ENCODE data around the gene ECEL1.

DNA sequence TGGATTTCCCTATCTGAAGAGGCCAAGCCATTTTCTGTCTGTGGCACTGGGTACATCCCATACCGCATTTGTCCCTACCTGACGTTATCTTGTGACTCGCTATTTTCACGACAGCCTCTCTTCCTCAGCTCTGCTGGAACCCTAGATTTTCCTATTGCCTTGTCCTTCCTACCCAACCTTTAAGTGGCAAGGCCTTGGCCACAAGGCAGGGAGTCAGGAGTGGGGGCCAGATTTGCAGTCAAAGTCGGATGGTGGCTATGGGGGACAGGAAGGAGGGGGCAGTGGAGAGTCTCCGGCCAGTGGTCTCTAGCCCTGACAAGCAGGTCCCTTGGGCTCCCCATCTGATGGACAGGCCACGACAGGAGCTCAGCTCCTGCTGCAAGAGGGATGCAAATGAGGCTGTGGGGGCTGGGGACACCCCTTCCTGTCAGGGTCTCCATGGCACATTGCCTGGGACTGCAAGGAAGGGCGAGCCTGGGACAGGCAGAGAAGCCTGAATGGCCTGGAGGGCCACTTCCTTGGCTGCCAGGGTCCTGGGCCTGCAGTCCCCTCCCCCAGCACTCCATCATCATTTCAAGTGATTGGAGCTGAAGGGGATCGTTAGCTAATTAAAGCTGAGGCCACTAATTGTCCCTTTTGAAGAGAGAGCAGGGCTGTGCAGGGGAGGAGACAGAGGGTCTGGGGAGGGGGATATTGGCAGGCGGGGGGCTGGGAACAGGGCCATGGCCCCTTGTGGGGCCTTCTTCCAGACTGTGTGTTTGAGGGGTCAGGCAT lies 6.3 kb upstream of the ECEL1 start:
- TF ChIP-seq SP1 (IDR thresholded peaks at IDR 0.05), result no peak
- no peak for TF ChIP-seq ZNF384 (IDR thresholded peaks at IDR 0.05)
- TF ChIP-seq ARNT (IDR thresholded peaks at IDR 0.05), result no peak
- TF ChIP-seq, protein P1, sequence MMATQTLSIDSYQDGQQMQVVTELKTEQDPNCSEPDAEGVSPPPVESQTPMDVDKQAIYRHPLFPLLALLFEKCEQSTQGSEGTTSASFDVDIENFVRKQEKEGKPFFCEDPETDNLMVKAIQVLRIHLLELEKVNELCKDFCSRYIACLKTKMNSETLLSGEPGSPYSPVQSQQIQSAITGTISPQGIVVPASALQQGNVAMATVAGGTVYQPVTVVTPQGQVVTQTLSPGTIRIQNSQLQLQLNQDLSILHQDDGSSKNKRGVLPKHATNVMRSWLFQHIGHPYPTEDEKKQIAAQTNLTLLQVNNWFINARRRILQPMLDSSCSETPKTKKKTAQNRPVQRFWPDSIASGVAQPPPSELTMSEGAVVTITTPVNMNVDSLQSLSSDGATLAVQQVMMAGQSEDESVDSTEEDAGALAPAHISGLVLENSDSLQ (IDR thresholded peaks at IDR 0.05), result no peak
- TF ChIP-seq FOXM1 (IDR thresholded peaks at IDR 0.05; ENCODE audit: borderline replicate concordance), result no peak
- TF ChIP-seq BHLHE40 (IDR thresholded peaks at IDR 0.05; ENCODE audit: borderline replicate concordance), result no peak
- TF ChIP-seq SUZ12 (IDR thresholded peaks at IDR 0.05), result no peak
- no peak for TF ChIP-seq ELF4 (IDR thresholded peaks at IDR 0.05)
- TF ChIP-seq NFRKB (IDR thresholded peaks at IDR 0.05), result no peak
- TF ChIP-seq HDGF (IDR thresholded peaks at IDR 0.05; ENCODE audit: borderline replicate concordance), result no peak
- no peak for TF ChIP-seq TARDBP (IDR thresholded peaks at IDR 0.05)
- no peak for TF ChIP-seq LEF1 (IDR thresholded peaks at IDR 0.05; ENCODE audit: borderline replicate concordance)
- TF ChIP-seq FOXA1 (IDR thresholded peaks at IDR 0.05), result no peak
